ENCODE measurements around the gene CAPN13.

Gene CAPN13

GRCh38 chr2:30736461-30737325, 70.6 kb downstream of the CAPN13 start:
- CTCF ChIA-PET, result no interaction called here
- WGBS (ENCODE audit: insufficient coverage), result 96% methylated on average over 17 of the region's 18 CpGs

GRCh38 chr2:30733876-30734520, 73.2 kb downstream of the CAPN13 start:
- no peak for DNase-seq
- Histone ChIP-seq H3K27me3 (replicated peaks in 2 of 5; ENCODE audit: control insufficient read depth in 4 of 5, insufficient read depth in 5 of 5, low read length in 4 of 5) (peaks cover 0 to 22% (median 1%) of the 10 kb centered on the region in 5 experiments), H3K4me1 (ENCODE audit: control extremely low read depth in 1 of 4, control insufficient read depth in 4 of 4, insufficient read depth in 4 of 4, low read length in 3 of 4) (peaks cover 0 to under 1% (median 0%) of the 10 kb centered on the region in 4 experiments), H3K27ac (ENCODE audit: insufficient read depth in 1 of 2, low read depth in 1 of 2, low read length in 2 of 2, poor library complexity in 1 of 2, severe bottlenecking in 2 of 2) (no peak overlapping the region), H3K4me3 (ENCODE audit: control insufficient read depth in 1 of 7, extremely low read depth in 1 of 7, insufficient read depth in 4 of 7, low read depth in 2 of 7, low read length in 6 of 7) (no peak overlapping the region), H3K36me3 (ENCODE audit: control insufficient read depth in 4 of 4, insufficient read depth in 4 of 4, low read length in 3 of 4) (no peaks in the 10 kb centered on the region), H3K9me3 (ENCODE audit: control extremely low read depth in 1 of 5, control insufficient read depth in 4 of 5, insufficient read depth in 2 of 5, low read depth in 1 of 5, low read length in 4 of 5) (no peaks in the 10 kb centered on the region)
- ChIA-PET POLR2A (no interaction called here), CTCF (no interaction called here)
- WGBS (ENCODE audit: insufficient coverage), result 97% methylated on average over 13 of the region's 15 CpGs

More at GRCh38 chr2:30736461-30737325, 70.6 kb downstream of the CAPN13 start:
- no peaks in the 10 kb centered on the region for H3K4me1 ChIP-seq (ENCODE audit: control extremely low read depth in 1 of 4, control insufficient read depth in 4 of 4, insufficient read depth in 4 of 4, low read length in 3 of 4)
- POLR2A ChIA-PET, result no interaction called here
- H3K9me3 ChIP-seq (ENCODE audit: control extremely low read depth in 1 of 5, control insufficient read depth in 4 of 5, insufficient read depth in 2 of 5, low read depth in 1 of 5, low read length in 4 of 5), result no peaks in the 10 kb centered on the region
- no peak overlapping the region for H3K27ac ChIP-seq (ENCODE audit: insufficient read depth in 1 of 2, low read depth in 1 of 2, low read length in 2 of 2, poor library complexity in 1 of 2, severe bottlenecking in 2 of 2)
- DNase-seq, result no peak
- H3K4me3 ChIP-seq (ENCODE audit: control insufficient read depth in 1 of 7, extremely low read depth in 1 of 7, insufficient read depth in 4 of 7, low read depth in 2 of 7, low read length in 6 of 7), result no peak overlapping the region
- peaks cover 0 to 23% (median 1%) of the 10 kb centered on the region in 5 experiments for H3K27me3 ChIP-seq (replicated peaks in 2 of 5; ENCODE audit: control insufficient read depth in 4 of 5, insufficient read depth in 5 of 5, low read length in 4 of 5)
- H3K36me3 ChIP-seq (ENCODE audit: control insufficient read depth in 4 of 4, insufficient read depth in 4 of 4, low read length in 3 of 4), result no peaks in the 10 kb centered on the region

DNA sequence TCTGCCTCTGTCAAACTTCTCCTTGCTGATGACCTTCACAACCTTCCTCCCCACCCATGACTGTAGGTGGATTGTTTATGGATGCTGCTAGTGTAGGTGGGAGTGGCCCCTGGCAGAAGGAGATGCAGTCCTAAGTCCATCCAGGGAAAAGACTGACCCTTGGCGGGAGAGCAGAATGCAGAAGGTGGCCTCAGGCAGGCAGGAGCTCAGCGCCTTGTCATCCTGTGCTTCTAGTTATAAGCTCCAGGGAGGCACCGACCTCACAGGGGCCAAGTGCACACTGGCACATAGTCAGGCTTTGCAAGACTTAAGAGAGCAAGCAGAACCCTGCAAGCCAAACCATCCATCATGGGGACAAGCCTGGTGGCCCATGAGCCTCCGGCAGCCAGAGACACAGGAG, 74.4 kb downstream of the CAPN13 start:
- no peak overlapping the region for H3K27ac ChIP-seq (ENCODE audit: insufficient read depth in 1 of 2, low read depth in 1 of 2, low read length in 2 of 2, poor library complexity in 1 of 2, severe bottlenecking in 2 of 2)
- peaks cover 0 to 16% (median 1%) of the 10 kb centered on the region in 5 experiments for H3K27me3 ChIP-seq (replicated peaks in 2 of 5; ENCODE audit: control insufficient read depth in 4 of 5, insufficient read depth in 5 of 5, low read length in 4 of 5)
- H3K4me1 ChIP-seq (ENCODE audit: control extremely low read depth in 1 of 4, control insufficient read depth in 4 of 4, insufficient read depth in 4 of 4, low read length in 3 of 4), result peaks cover 0 to 2% (median 0%) of the 10 kb centered on the region in 4 experiments
- CTCF ChIA-PET, result no interaction called here
- H3K36me3 ChIP-seq (ENCODE audit: control insufficient read depth in 4 of 4, insufficient read depth in 4 of 4, low read length in 3 of 4), result no peaks in the 10 kb centered on the region
- no peaks in the 10 kb centered on the region for H3K9me3 ChIP-seq (ENCODE audit: control extremely low read depth in 1 of 5, control insufficient read depth in 4 of 5, insufficient read depth in 2 of 5, low read depth in 1 of 5, low read length in 4 of 5)
- DNase-seq, result no peak
- no peak overlapping the region for H3K4me3 ChIP-seq (ENCODE audit: control insufficient read depth in 1 of 7, extremely low read depth in 1 of 7, insufficient read depth in 4 of 7, low read depth in 2 of 7, low read length in 6 of 7)
- POLR2A ChIA-PET, result no interaction called here
- 100% methylated on average over 4 of the region's 4 CpGs for WGBS (ENCODE audit: insufficient coverage)

GRCh38 chr2:30732376-30732775, 74.9 kb downstream of the CAPN13 start:
- no peak for DNase-seq
- WGBS (ENCODE audit: insufficient coverage), result 92% methylated on average over 10 of the region's 10 CpGs
- ChIA-PET POLR2A (no interaction called here), CTCF (no interaction called here)
- H3K27ac ChIP-seq (ENCODE audit: insufficient read depth in 1 of 2, low read depth in 1 of 2, low read length in 2 of 2, poor library complexity in 1 of 2, severe bottlenecking in 2 of 2), result no peak overlapping the region
- H3K4me3 ChIP-seq (ENCODE audit: control insufficient read depth in 1 of 7, extremely low read depth in 1 of 7, insufficient read depth in 4 of 7, low read depth in 2 of 7, low read length in 6 of 7), result no peak overlapping the region
- peaks cover 0 to 2% (median 0%) of the 10 kb centered on the region in 4 experiments for H3K4me1 ChIP-seq (ENCODE audit: control extremely low read depth in 1 of 4, control insufficient read depth in 4 of 4, insufficient read depth in 4 of 4, low read length in 3 of 4)
- peaks cover 0 to 15% (median 1%) of the 10 kb centered on the region in 5 experiments for H3K27me3 ChIP-seq (replicated peaks in 2 of 5; ENCODE audit: control insufficient read depth in 4 of 5, insufficient read depth in 5 of 5, low read length in 4 of 5)
- H3K36me3 ChIP-seq (ENCODE audit: control insufficient read depth in 4 of 4, insufficient read depth in 4 of 4, low read length in 3 of 4), result no peaks in the 10 kb centered on the region
- no peaks in the 10 kb centered on the region for H3K9me3 ChIP-seq (ENCODE audit: control extremely low read depth in 1 of 5, control insufficient read depth in 4 of 5, insufficient read depth in 2 of 5, low read depth in 1 of 5, low read length in 4 of 5)

GRCh38 chr2:30731706-30732105, 75.5 kb downstream of the CAPN13 start:
- ChIA-PET POLR2A (no interaction called here), CTCF (interaction anchor here (1.4 kb wide), 1 partner anchor 26 kb away, joined by 4 read pairs; no protein-coding TSS in a partner anchor)
- H3K27ac ChIP-seq (ENCODE audit: insufficient read depth in 1 of 2, low read depth in 1 of 2, low read length in 2 of 2, poor library complexity in 1 of 2, severe bottlenecking in 2 of 2), result no peak overlapping the region
- DNase-seq, result no peak
- WGBS (ENCODE audit: insufficient coverage), result 100% methylated on average over 2 of the region's 6 CpGs
- no peak overlapping the region for H3K4me3 ChIP-seq (ENCODE audit: control insufficient read depth in 1 of 7, extremely low read depth in 1 of 7, insufficient read depth in 4 of 7, low read depth in 2 of 7, low read length in 6 of 7)
- H3K9me3 ChIP-seq (ENCODE audit: control extremely low read depth in 1 of 5, control insufficient read depth in 4 of 5, insufficient read depth in 2 of 5, low read depth in 1 of 5, low read length in 4 of 5), result no peaks in the 10 kb centered on the region
- H3K27me3 ChIP-seq (replicated peaks in 2 of 5; ENCODE audit: control insufficient read depth in 4 of 5, insufficient read depth in 5 of 5, low read length in 4 of 5), result peaks cover 0 to 12% (median 1%) of the 10 kb centered on the region in 5 experiments
- no peaks in the 10 kb centered on the region for H3K36me3 ChIP-seq (ENCODE audit: control insufficient read depth in 4 of 4, insufficient read depth in 4 of 4, low read length in 3 of 4)
- peaks cover 0 to 2% (median 0%) of the 10 kb centered on the region in 4 experiments for H3K4me1 ChIP-seq (ENCODE audit: control extremely low read depth in 1 of 4, control insufficient read depth in 4 of 4, insufficient read depth in 4 of 4, low read length in 3 of 4)

- CTCF ChIA-PET, result interaction anchor here (0.9 to 1.7 kb wide), 3 partner anchors 19 to 439 kb away, joined by 4 to 6 read pairs (median 5); no protein-coding TSS in a partner anchor
- Histone ChIP-seq H3K4me3 (ENCODE audit: control insufficient read depth in 1 of 7, extremely low read depth in 1 of 7, insufficient read depth in 4 of 7, low read depth in 2 of 7, low read length in 6 of 7) (no peak overlapping the region), H3K9me3 (ENCODE audit: control extremely low read depth in 1 of 5, control insufficient read depth in 4 of 5, insufficient read depth in 2 of 5, low read depth in 1 of 5, low read length in 4 of 5) (no peaks in the 10 kb centered on the region), H3K4me1 (ENCODE audit: control extremely low read depth in 1 of 4, control insufficient read depth in 4 of 4, insufficient read depth in 4 of 4, low read length in 3 of 4) (peaks cover 0 to 2% (median 0%) of the 10 kb centered on the region in 4 experiments), H3K27ac (ENCODE audit: insufficient read depth in 1 of 2, low read depth in 1 of 2, low read length in 2 of 2, poor library complexity in 1 of 2, severe bottlenecking in 2 of 2) (no peak overlapping the region), H3K27me3 (replicated peaks in 2 of 5; ENCODE audit: control insufficient read depth in 4 of 5, insufficient read depth in 5 of 5, low read length in 4 of 5) (peaks cover 0 to 9% (median 0%) of the 10 kb centered on the region in 5 experiments), H3K36me3 (ENCODE audit: control insufficient read depth in 4 of 4, insufficient read depth in 4 of 4, low read length in 3 of 4) (no peaks in the 10 kb centered on the region)
- no peak for DNase-seq
- over 99% methylated on average over 11 of the region's 16 CpGs for WGBS (ENCODE audit: insufficient coverage)
- POLR2A ChIA-PET, result interaction anchor here (0.6 kb wide), 1 partner anchor 114 kb away, joined by 9 read pairs; no protein-coding TSS in a partner anchor
These were observed 76.3 kb downstream of the CAPN13 start for GRCh38 chr2:30730736-30731647.
